Activated naive CD4-positive, alpha-beta T cell treated with anti-CD3 and anti-CD28 coated beads, Interleukin-2, amount 10 ng/mL, durations not matched to agents 7 days and 5 days (primary cell): ENCODE data around the gene SCUBE2.

Experiments
- CTCF ChIA-PET: fragments of 350-600 bp; sonication (Branson Sonifier 250); formaldehyde crosslinking; loops from one replicate; lab custom pipeline; 2021; ENCODE audit warnings: antibody characterized with exemption; lab: Charles Lee
- DNase-seq: peaks from one replicate; pipeline ENCODE4 v3.0.0-alpha.2; 2020
- H3K27ac Mint-ChIP-seq: one replicate; pipeline ENCODE4 v1.8.0; 2021; ENCODE audit warnings: mild to moderate bottlenecking, moderate library complexity, mixed read lengths
- H3K27me3 Mint-ChIP-seq: one replicate; pipeline ENCODE4 v1.8.0; 2021; ENCODE audit warnings: mild to moderate bottlenecking, mixed read lengths
- H3K36me3 Mint-ChIP-seq: one replicate; pipeline ENCODE4 v1.8.0; 2021; ENCODE audit warnings: mixed read lengths
- H3K4me1 Mint-ChIP-seq: one replicate; pipeline ENCODE4 v1.8.0; 2021; ENCODE audit warnings: mixed read lengths
- H3K4me3 Mint-ChIP-seq: one replicate; pipeline ENCODE4 v1.8.0; 2021; ENCODE audit warnings: mild to moderate bottlenecking, moderate library complexity, mixed read lengths
- H3K9me3 Mint-ChIP-seq: one replicate; pipeline ENCODE4 v1.8.0; 2021; ENCODE audit warnings: mixed read lengths

The SCUBE2 gene

GRCh38 chr11:9076046-9076445, 15.4 kb downstream of the SCUBE2 start:
- no peaks in the 10 kb centered on the region for H3K36me3 Mint-ChIP-seq
- H3K27ac Mint-ChIP-seq: no peak overlapping the region
- CTCF ChIA-PET: no interaction called here
- H3K4me3 Mint-ChIP-seq: no peak overlapping the region
- DNase-seq: no peak
- H3K4me1 Mint-ChIP-seq: peaks cover under 1% of the 10 kb centered on the region
- H3K9me3 Mint-ChIP-seq: no peaks in the 10 kb centered on the region
- H3K27me3 Mint-ChIP-seq: peaks cover 51% of the 10 kb centered on the region

- Mint-ChIP-seq H3K4me1 (no peaks in the 10 kb centered on the region), H3K36me3 (no peaks in the 10 kb centered on the region), H3K27ac (no peak overlapping the region), H3K4me3 (no peak overlapping the region), H3K27me3 (peaks cover 55% of the 10 kb centered on the region), H3K9me3 (no peaks in the 10 kb centered on the region)
- DNase-seq: no peak
- CTCF ChIA-PET: no interaction called here
Measured at GRCh38 chr11:9075556-9075955, 15.8 kb downstream of the SCUBE2 start.

GRCh38 chr11:9074338-9075029, 16.9 kb downstream of the SCUBE2 start:
- Mint-ChIP-seq H3K9me3 (no peaks in the 10 kb centered on the region), H3K4me1 (no peaks in the 10 kb centered on the region), H3K27ac (no peak overlapping the region), H3K4me3 (no peak overlapping the region), H3K27me3 (peaks cover 61% of the 10 kb centered on the region), H3K36me3 (no peaks in the 10 kb centered on the region)
- no peak for DNase-seq
- CTCF ChIA-PET: interaction anchor here (1.2 kb wide), 1 partner anchor 63 kb away, joined by 3 read pairs; no protein-coding TSS in a partner anchor

- CTCF ChIA-PET: interaction anchor here (1.2 kb wide), 1 partner anchor 64 kb away, joined by 3 read pairs; no protein-coding TSS in a partner anchor
- Mint-ChIP-seq H3K4me1 (no peaks in the 10 kb centered on the region), H3K36me3 (no peaks in the 10 kb centered on the region), H3K27ac (no peak overlapping the region), H3K4me3 (no peak overlapping the region), H3K9me3 (no peaks in the 10 kb centered on the region), H3K27me3 (peaks cover 64% of the 10 kb centered on the region)
- no peak for DNase-seq
Measured at GRCh38 chr11:9073466-9074225, 17.8 kb downstream of the SCUBE2 start.

GRCh38 chr11:9072626-9073176, 18.7 kb downstream of the SCUBE2 start:
- H3K4me1 Mint-ChIP-seq: no peaks in the 10 kb centered on the region
- CTCF ChIA-PET: no interaction called here
- H3K9me3 Mint-ChIP-seq: no peaks in the 10 kb centered on the region
- no peak overlapping the region for H3K4me3 Mint-ChIP-seq
- no peak overlapping the region for H3K27ac Mint-ChIP-seq
- H3K36me3 Mint-ChIP-seq: no peaks in the 10 kb centered on the region
- DNase-seq: no peak
- peaks cover 63% of the 10 kb centered on the region for H3K27me3 Mint-ChIP-seq

GRCh38 chr11:9071692-9072091, 19.7 kb downstream of the SCUBE2 start:
- Mint-ChIP-seq H3K27ac (no peak overlapping the region), H3K4me1 (no peaks in the 10 kb centered on the region), H3K9me3 (no peaks in the 10 kb centered on the region), H3K36me3 (no peaks in the 10 kb centered on the region), H3K4me3 (no peak overlapping the region), H3K27me3 (peaks cover 53% of the 10 kb centered on the region)
- no peak for DNase-seq
- CTCF ChIA-PET: interaction anchor here (1.1 kb wide), 1 partner anchor 66 kb away, joined by 3 read pairs; no protein-coding TSS in a partner anchor

- H3K4me3 Mint-ChIP-seq: no peak overlapping the region
- H3K27me3 Mint-ChIP-seq: peaks cover 50% of the 10 kb centered on the region
- DNase-seq: no peak
- no peaks in the 10 kb centered on the region for H3K36me3 Mint-ChIP-seq
- no peak overlapping the region for H3K27ac Mint-ChIP-seq
- CTCF ChIA-PET: interaction anchor here (1.1 kb wide), 1 partner anchor 67 kb away, joined by 3 read pairs; no protein-coding TSS in a partner anchor
- no peaks in the 10 kb centered on the region for H3K9me3 Mint-ChIP-seq
- H3K4me1 Mint-ChIP-seq: no peaks in the 10 kb centered on the region
Measured at GRCh38 chr11:9070749-9071491, 20.5 kb downstream of the SCUBE2 start.

- Mint-ChIP-seq H3K9me3 (no peaks in the 10 kb centered on the region), H3K4me1 (no peaks in the 10 kb centered on the region), H3K27ac (no peak overlapping the region), H3K36me3 (no peaks in the 10 kb centered on the region), H3K4me3 (no peak overlapping the region), H3K27me3 (peaks cover 46% of the 10 kb centered on the region)
- CTCF ChIA-PET: no interaction called here
- no peak for DNase-seq
Measured at GRCh38 chr11:9069862-9070470, 21.4 kb downstream of the SCUBE2 start.

GRCh38 chr11:9069256-9069655, 22.1 kb downstream of the SCUBE2 start:
- Mint-ChIP-seq H3K27me3 (peaks cover 46% of the 10 kb centered on the region), H3K36me3 (no peaks in the 10 kb centered on the region), H3K4me3 (no peak overlapping the region), H3K4me1 (no peaks in the 10 kb centered on the region), H3K27ac (no peak overlapping the region), H3K9me3 (no peaks in the 10 kb centered on the region)
- CTCF ChIA-PET: no interaction called here
- DNase-seq: no peak

GRCh38 chr11:9066433-9066925, 24.9 kb downstream of the SCUBE2 start:
- Mint-ChIP-seq H3K27me3 (peaks cover 47% of the 10 kb centered on the region), H3K36me3 (no peaks in the 10 kb centered on the region), H3K4me3 (no peak overlapping the region), H3K27ac (no peak overlapping the region), H3K4me1 (no peaks in the 10 kb centered on the region), H3K9me3 (no peaks in the 10 kb centered on the region)
- no peak for DNase-seq
- CTCF ChIA-PET: no interaction called here

- H3K9me3 Mint-ChIP-seq: no peaks in the 10 kb centered on the region
- no peak for DNase-seq
- H3K36me3 Mint-ChIP-seq: no peaks in the 10 kb centered on the region
- H3K4me3 Mint-ChIP-seq: no peak overlapping the region
- peaks cover 4% of the 10 kb centered on the region for H3K4me1 Mint-ChIP-seq
- H3K27ac Mint-ChIP-seq: no peak overlapping the region
- CTCF ChIA-PET: no interaction called here
- peaks cover 45% of the 10 kb centered on the region for H3K27me3 Mint-ChIP-seq
Measured at GRCh38 chr11:9065607-9066432, 25.6 kb downstream of the SCUBE2 start.

GRCh38 chr11:9061807-9062206, 29.6 kb downstream of the SCUBE2 start:
- DNase-seq: no peak
- H3K27ac Mint-ChIP-seq: no peak overlapping the region
- H3K4me3 Mint-ChIP-seq: no peak overlapping the region
- H3K9me3 Mint-ChIP-seq: no peaks in the 10 kb centered on the region
- H3K4me1 Mint-ChIP-seq: peaks cover 13% of the 10 kb centered on the region
- peaks cover 23% of the 10 kb centered on the region for H3K27me3 Mint-ChIP-seq
- H3K36me3 Mint-ChIP-seq: no peaks in the 10 kb centered on the region
- CTCF ChIA-PET: interaction anchor here (0.7 to 1.1 kb wide), 3 partner anchors 46 to 75 kb away, joined by 3 to 7 read pairs (median 3); no protein-coding TSS in a partner anchor

- no peak overlapping the region for H3K4me3 Mint-ChIP-seq
- CTCF ChIA-PET: interaction anchor here (0.7 to 2.6 kb wide), 9 partner anchors 9 to 147 kb away, joined by 3 to 15 read pairs (median 3); no protein-coding TSS in a partner anchor
- H3K4me1 Mint-ChIP-seq: peaks cover 13% of the 10 kb centered on the region
- H3K9me3 Mint-ChIP-seq: no peaks in the 10 kb centered on the region
- peaks cover 27% of the 10 kb centered on the region for H3K27me3 Mint-ChIP-seq
- no peaks in the 10 kb centered on the region for H3K36me3 Mint-ChIP-seq
- peak; percentile 62 for DNase-seq
- no peak overlapping the region for H3K27ac Mint-ChIP-seq
Measured at GRCh38 chr11:9060700-9061111, 30.7 kb downstream of the SCUBE2 start.
